Measurements from ENCODE around the gene MAN1C1. TPM values are rescaled to one million over a fixed set of nuclear protein-coding genes. Genes with fewer than 3 reads are reported as not detected.
A peak's percentile ranks its signal among the peaks of the same experiment; 100 is the strongest.

The MAN1C1 gene
- total RNA-seq, 1 experiment from 2014 or later = 9.3 TPM

DNA sequence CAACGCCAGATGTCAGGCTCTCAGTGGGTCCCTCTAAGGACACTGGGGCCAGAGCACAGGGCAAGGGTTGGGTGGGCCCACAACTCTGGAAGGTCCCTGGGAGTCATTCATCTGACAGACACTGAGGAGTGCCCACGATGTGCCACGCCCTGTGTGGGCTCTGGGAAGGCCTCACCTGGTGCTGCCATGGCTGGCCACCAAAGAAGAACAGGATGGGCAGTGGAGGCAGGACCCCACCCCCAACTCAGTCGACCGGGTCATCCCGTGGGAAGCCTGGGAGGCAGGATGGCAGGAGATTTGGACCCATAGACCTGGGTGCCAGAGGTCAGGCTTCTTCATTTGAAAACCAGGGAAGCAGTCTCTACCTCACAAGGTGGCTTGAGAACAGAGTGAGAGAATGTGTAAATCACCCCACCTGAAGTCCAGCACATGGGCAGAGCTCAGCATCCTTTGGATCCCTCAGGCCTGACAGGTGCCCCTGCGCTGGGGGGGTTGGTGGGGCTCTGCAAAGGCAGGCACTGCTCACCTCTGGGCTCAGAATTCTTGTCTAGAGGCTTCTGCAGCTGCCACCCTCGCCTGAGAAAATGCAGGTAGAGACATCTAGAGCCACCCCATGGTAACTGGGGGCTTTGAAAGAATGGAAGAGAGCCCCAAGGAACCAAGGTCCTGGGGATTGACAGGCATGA is 182.2 kb downstream of the MAN1C1 start:
- no peak overlapping the region for H2BK12ac ChIP-seq (ENCODE audit: insufficient read length, low read depth, low read length)
- no peak for DNase-seq
- no peaks in the 10 kb centered on the region for H3K4me1 ChIP-seq (ENCODE audit: insufficient read depth, low read length)
- H3K14ac ChIP-seq (ENCODE audit: insufficient read depth, low read length) = no peak overlapping the region
- no peak overlapping the region for H2BK5ac ChIP-seq (ENCODE audit: insufficient read length, low read length)
- H3K56ac ChIP-seq (ENCODE audit: insufficient read length, low read depth, low read length) = no peak overlapping the region
- no peaks in the 10 kb centered on the region for H4K20me1 ChIP-seq (ENCODE audit: control insufficient read depth, insufficient read depth, insufficient read length)
- no peak overlapping the region for H4K91ac ChIP-seq (ENCODE audit: insufficient read length, low read depth, low read length)
- H3K79me1 ChIP-seq (ENCODE audit: insufficient read depth, low read depth, low read length, poor library complexity, severe bottlenecking) = no peaks in the 10 kb centered on the region
- H3K27me3 ChIP-seq (ENCODE audit: insufficient read depth, low read length) = no peaks in the 10 kb centered on the region
- peaks cover 27 to 40% of the 10 kb centered on the region in 2 experiments for H3K4me1 Mint-ChIP-seq
- H3K18ac ChIP-seq (ENCODE audit: insufficient read length, low read depth, low read length) = no peak overlapping the region
- no peak overlapping the region for H3K9ac ChIP-seq (ENCODE audit: extremely low read depth, insufficient read length, low read length)
- H2AK5ac ChIP-seq (ENCODE audit: insufficient read length, low read length) = no peak overlapping the region
- H4K5ac ChIP-seq (ENCODE audit: insufficient read length, low read depth, low read length) = no peak overlapping the region
- H2AFZ ChIP-seq (ENCODE audit: low read length) = no peak overlapping the region
- H3K27ac Mint-ChIP-seq = no peak overlapping the region
- H4K8ac ChIP-seq (replicated peaks; ENCODE audit: insufficient read length, low read depth, low read length) = no peak overlapping the region
- H3K79me2 ChIP-seq (ENCODE audit: insufficient read depth, low read length) = no peaks in the 10 kb centered on the region
- no peaks in the 10 kb centered on the region for H3K9me3 ChIP-seq (ENCODE audit: control insufficient read depth, low read depth, low read length)
- H3K36me3 Mint-ChIP-seq (ENCODE audit: insufficient read depth in 1 of 3, low read depth in 3 of 3) = peaks cover 0 to 15% (median 3%) of the 10 kb centered on the region in 3 experiments; a peak in 3 of 7 replicates
- no peak overlapping the region for H3K23ac ChIP-seq (ENCODE audit: insufficient read length, low read depth, low read length)
- H3K27ac ChIP-seq (ENCODE audit: insufficient read length, low read depth, low read length) = no peak overlapping the region
- H2BK120ac ChIP-seq (ENCODE audit: low read depth, low read length, poor library complexity, severe bottlenecking) = no peak overlapping the region
- peak overlapping the region in 1 of 2 experiments; percentile 75; a peak in 2 of 5 replicates for H3K4me3 Mint-ChIP-seq
- no peak for TF ChIP-seq CTCF (conservative IDR thresholded peaks at IDR 0.05)
- WGBS (ENCODE audit: extremely low coverage, insufficient read length, low lambda C conversion rate) = no CpG with 5 or more reads among the region's 8 CpGs
- H3T11ph ChIP-seq (ENCODE audit: low read length) = no peak overlapping the region
- no peak overlapping the region for H3K4me2 ChIP-seq (ENCODE audit: insufficient read depth, insufficient read length, low read length)
- H3K9me3 Mint-ChIP-seq = no peaks in the 10 kb centered on the region; a peak in 1 of 5 replicates
- H3K27me3 Mint-ChIP-seq (ENCODE audit: low read depth) = peaks cover 5% of the 10 kb centered on the region
- no peak overlapping the region for H2BK15ac ChIP-seq (ENCODE audit: low read depth, low read length)
- no peak overlapping the region for H2BK20ac ChIP-seq (ENCODE audit: low read depth, low read length, poor library complexity, severe bottlenecking)
- H3K4ac ChIP-seq (ENCODE audit: low read depth, low read length) = no peak overlapping the region
- H3K23me2 ChIP-seq (ENCODE audit: insufficient read length, low read depth, low read length, poor library complexity, severe bottlenecking) = peaks cover 6% of the 10 kb centered on the region
